ENCODE data around the gene CNTN5. TPM values are rescaled to one million over a fixed set of nuclear protein-coding genes. Genes with fewer than 3 reads are reported as not detected.

CNTN5 gene
- total RNA-seq, 1 donor from 2014 or later = 13.2 TPM

- DNase-seq (ENCODE audit: low spot score) = peak; percentile 36
Observed at GRCh38 chr11:99383648-99384245, 363.0 kb downstream of the CNTN5 start.

- no peak for DNase-seq (ENCODE audit: low spot score)
Observed at GRCh38 chr11:99391245-99391644, 370.5 kb downstream of the CNTN5 start.

- DNase-seq (ENCODE audit: low spot score) = no peak
Observed at GRCh38 chr11:99406345-99406744, 385.6 kb downstream of the CNTN5 start.

GRCh38 chr11:99410636-99411035 is 389.9 kb downstream of the CNTN5 start:
- no peak for DNase-seq (ENCODE audit: low spot score)

DNA sequence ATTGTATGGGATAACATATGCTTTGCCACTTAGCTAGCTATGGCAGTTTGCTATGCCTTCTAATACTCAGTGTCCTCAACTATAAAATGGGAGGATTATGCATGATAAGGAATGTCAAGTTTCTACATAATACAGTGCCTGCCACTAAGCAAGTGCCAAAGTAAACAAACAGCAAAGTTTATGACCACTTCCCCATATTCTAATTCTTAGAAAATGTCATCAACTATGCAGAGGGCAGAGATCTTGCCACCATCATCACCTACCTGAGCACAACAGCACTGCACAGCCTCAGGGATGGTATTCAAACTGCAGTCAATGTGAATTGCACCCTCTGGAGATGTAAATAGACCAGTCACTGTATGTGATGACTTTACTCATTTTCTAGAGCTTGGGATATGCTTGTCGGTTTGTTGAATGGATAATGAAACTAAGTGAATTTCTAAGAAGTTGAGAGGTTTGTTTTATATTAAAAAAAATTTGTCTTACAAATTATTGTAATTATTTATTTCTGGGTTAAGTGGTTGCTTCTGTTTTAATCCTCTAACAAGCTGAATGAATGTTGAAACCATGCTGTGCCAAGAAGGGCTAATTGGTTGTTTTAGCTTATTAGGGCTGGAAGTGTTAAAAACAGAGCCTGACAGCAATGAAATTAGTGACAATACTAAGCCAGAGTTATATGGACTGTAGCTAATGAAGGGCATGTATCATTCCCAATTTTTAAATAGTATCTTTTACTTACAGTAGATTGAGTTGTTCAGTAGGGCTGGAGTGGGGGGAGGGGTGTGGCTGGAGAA is 398.4 kb downstream of the CNTN5 start:
- no peak for DNase-seq (ENCODE audit: low spot score)

- DNase-seq (ENCODE audit: low spot score) = no peak
Observed at GRCh38 chr11:99419991-99420390, 399.2 kb downstream of the CNTN5 start.

DNA sequence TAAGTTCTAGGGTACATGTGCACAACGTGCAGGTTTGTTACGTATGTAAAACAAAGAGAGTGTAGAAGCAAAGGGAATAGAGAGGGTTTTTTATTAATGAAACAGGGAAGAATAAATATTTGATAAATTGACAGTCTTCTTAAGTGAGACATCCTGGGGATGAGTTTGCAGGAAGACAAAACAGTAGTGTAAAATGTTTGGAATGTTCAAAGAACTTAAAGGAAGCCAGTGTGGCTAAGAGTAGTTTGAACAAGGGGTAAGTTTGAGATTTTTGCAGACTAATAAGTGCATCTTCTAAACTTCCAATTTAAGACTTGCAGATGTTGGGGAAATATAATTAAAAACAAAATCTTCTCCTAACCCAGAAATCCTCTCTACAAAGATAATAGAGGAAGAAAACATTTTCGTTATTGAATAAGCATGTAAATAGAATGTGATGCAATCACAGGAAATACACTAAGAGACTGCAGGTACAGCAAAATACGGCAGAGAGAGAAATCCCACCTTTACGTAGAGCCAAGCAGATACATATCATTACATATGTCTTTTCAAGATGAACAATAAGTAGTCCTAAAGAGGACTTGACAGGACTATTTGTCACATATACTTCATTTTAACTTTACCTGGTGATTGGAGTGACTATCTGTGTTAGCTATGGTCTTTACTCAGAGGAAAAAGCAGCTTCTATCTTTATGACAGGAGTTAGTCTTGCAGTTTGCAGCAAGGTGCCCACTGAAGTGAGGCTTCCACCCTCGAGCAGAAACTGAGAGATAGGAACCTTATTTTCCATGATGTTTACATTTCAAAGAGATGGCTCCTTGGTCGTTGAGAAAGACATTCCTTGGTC is 402.1 kb downstream of the CNTN5 start:
- DNase-seq (ENCODE audit: low spot score) = no peak

DNA sequence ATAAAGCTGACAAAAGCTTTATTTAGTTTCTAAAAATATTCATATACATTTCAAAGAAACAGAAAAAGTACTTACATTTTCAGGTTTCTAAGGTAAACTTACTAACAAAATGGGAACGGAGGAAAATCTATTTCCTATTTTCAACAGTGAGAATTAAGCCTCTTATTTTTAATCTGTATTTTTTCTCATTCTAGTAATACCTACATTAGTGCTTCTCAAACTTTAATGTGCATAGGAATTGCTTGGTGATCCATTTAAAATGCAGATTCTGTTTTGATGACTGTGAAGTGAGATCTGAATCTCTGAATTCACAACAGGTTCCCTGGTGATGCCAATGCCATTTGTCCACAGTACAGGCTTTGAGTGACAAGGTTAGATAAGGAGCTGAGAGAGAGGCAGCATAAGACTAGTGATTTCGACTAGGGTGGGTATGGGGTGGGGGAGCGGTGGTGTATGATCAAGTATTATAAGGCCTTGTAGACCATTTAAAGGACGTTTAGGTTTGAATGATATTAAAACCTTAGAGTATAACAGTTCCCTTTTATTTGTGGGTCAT is 402.8 kb downstream of the CNTN5 start:
- no peak for DNase-seq (ENCODE audit: low spot score)

GRCh38 chr11:99424313-99425084 is 403.8 kb downstream of the CNTN5 start:
- DNase-seq (ENCODE audit: low spot score) = no peak

DNA sequence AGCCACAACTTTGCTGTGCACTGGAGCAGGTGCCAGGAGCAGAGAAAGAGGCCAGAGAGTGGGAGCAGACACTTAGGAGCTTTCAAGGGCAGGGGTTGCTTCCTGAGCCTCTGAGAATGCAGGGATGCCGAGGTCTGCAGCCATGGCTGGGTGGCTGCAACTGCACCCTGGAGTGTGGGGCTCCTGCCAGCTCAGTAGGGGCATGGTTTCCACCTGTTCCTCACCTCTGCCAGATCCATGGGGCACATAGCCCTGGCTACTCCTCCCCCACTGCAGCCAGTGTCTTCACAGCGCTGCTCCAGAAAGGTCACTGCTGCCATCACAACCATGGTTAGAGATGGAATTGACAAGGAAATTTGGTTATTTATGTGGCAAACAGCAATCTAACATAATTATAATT is 404.8 kb downstream of the CNTN5 start:
- no peak for DNase-seq (ENCODE audit: low spot score)

DNA sequence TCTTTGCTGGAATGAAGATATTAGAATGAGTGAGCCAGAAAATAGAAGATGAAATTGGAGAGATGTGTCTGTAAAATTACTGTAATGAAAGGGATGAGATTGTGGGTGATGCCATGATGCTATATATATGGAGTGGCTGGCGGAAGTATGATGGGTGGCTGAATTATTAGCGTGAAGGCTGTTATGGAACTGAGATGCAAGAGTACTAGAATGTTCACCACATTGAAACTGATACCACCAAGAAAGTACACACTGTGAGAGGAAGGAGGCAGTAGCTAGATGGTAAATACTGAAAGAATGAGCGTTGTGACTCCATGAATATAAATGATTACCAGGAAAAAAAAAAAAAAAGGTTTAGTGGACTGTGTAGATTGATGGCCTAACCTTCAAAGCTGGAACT is 411.9 kb downstream of the CNTN5 start:
- no peak for DNase-seq (ENCODE audit: low spot score)

GRCh38 chr11:99443276-99443675 is 422.5 kb downstream of the CNTN5 start:
- no peak for DNase-seq (ENCODE audit: low spot score)

GRCh38 chr11:99446400-99446799 is 425.7 kb downstream of the CNTN5 start:
- no peak for DNase-seq (ENCODE audit: low spot score)

- no peak for DNase-seq (ENCODE audit: low spot score)
Observed at GRCh38 chr11:99449345-99449744, 428.6 kb downstream of the CNTN5 start.

- no peak for DNase-seq (ENCODE audit: low spot score)
Observed at GRCh38 chr11:99452075-99452474, 431.3 kb downstream of the CNTN5 start.

DNA sequence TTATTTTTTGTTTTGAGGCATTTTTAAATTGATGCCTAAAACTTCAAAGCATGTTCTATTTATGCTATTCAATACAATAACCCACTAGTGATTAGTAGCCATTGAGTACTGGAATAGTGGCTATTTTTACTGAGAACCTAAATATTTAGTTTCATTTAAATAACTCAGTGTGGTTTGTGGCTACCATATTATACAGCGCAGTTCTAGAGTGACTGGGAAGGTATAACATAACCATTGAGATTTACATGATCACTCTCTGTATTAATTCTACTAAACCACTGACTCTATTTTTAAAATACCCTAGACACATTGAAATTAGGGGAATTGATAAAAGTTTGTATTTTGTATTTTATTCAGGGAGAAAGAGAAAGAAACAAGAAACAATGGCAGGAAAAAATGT is 441.2 kb downstream of the CNTN5 start:
- DNase-seq (ENCODE audit: low spot score) = no peak

DNA sequence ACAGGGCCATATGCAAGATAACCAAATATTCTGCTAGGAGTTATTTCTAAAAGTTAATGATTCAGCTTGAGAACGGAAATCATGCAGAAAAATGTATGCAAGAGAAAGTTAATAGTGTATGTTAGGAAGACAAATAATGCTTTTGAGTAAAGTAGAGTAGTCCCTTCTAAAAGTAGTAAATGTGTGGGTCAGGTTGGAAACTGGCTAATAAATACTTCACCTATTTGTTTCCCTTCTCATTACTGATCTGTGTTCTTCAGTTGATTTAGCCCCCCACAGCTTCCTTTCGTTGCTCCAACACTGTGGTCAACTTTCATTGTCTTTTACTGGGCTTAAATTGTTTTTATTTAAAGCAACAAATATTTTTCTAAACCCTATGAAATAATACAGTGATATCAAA is 444.2 kb downstream of the CNTN5 start:
- no peak for DNase-seq (ENCODE audit: low spot score)

- DNase-seq (ENCODE audit: low spot score) = no peak
Observed at GRCh38 chr11:99489581-99489980, 468.8 kb downstream of the CNTN5 start.

- no peak for DNase-seq (ENCODE audit: low spot score)
Observed at GRCh38 chr11:99494065-99494464, 473.3 kb downstream of the CNTN5 start.

DNA sequence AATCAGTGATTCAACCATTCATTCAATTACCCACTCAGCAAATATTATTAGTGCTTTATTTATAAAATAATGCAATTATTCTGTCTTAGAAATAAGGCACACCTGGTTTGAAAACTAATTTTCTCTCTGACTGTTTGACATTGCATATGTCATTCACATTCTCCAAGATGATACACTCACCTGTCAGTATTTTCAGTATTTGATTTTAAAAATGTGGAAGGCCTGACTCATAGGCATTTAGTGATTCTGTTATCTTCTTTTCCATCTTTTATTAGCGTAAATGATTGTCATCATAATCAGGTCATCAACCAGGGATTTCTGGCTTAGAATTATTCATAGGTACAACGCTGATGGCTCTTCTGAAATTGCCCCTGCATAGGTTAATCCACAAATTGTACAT is 480.9 kb downstream of the CNTN5 start:
- no peak for DNase-seq (ENCODE audit: low spot score)

- peak; percentile 63 for DNase-seq (ENCODE audit: low spot score)
Observed at GRCh38 chr11:99505316-99505715, 484.6 kb downstream of the CNTN5 start.

All from umbilical cord (tissue), 2 donors.